ENCODE measurements around the gene AUTS2.

Gene AUTS2

GRCh38 chr7:69762821-69763352, 164.6 kb downstream of the AUTS2 start:
- Histone ChIP-seq H3K9me3 (ENCODE audit: low read length) (no peaks in the 10 kb centered on the region), H3K4me1 (ENCODE audit: insufficient read depth, low read length) (peaks cover 48% of the 10 kb centered on the region), H2AFZ (ENCODE audit: low read depth, low read length) (no peak overlapping the region), H3K27me3 (ENCODE audit: insufficient read depth, low read length) (no peaks in the 10 kb centered on the region), H3K4me3 (ENCODE audit: low read length) (no peak overlapping the region), H3K36me3 (ENCODE audit: insufficient read depth, low read length) (no peaks in the 10 kb centered on the region)

DNA sequence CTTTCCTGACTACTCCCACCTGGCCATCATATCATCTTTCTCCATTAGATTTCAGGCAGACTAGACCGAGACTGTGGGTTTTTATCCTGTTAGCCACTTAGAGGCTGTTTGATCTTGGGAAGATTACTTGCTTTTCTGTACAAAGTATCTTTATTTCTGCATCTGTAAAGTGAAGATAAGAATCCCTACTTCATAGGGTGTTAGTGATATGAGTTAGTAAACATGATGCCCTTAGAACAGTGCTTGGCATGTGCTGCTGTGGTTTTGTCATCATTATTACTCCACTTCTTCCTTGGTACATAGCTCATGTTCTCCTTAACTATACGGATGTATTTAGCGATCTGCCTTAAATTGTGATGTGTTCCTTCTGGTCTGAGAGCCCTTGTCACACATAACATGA, 165.2 kb downstream of the AUTS2 start:
- H3K27me3 ChIP-seq (ENCODE audit: insufficient read depth, low read length): no peaks in the 10 kb centered on the region
- peaks cover 42% of the 10 kb centered on the region for H3K4me1 ChIP-seq (ENCODE audit: insufficient read depth, low read length)
- H3K9me3 ChIP-seq (ENCODE audit: low read length): no peaks in the 10 kb centered on the region
- H2AFZ ChIP-seq (ENCODE audit: low read depth, low read length): no peak overlapping the region
- H3K36me3 ChIP-seq (ENCODE audit: insufficient read depth, low read length): no peaks in the 10 kb centered on the region
- H3K4me3 ChIP-seq (ENCODE audit: low read length): no peak overlapping the region

- Histone ChIP-seq H2AFZ (ENCODE audit: low read depth, low read length) (no peak overlapping the region), H3K4me1 (ENCODE audit: insufficient read depth, low read length) (peaks cover 37% of the 10 kb centered on the region), H3K9me3 (ENCODE audit: low read length) (no peaks in the 10 kb centered on the region), H3K4me3 (ENCODE audit: low read length) (no peak overlapping the region), H3K27me3 (ENCODE audit: insufficient read depth, low read length) (no peaks in the 10 kb centered on the region), H3K36me3 (ENCODE audit: insufficient read depth, low read length) (no peaks in the 10 kb centered on the region)
These were observed 165.9 kb downstream of the AUTS2 start for GRCh38 chr7:69764147-69764546.

DNA sequence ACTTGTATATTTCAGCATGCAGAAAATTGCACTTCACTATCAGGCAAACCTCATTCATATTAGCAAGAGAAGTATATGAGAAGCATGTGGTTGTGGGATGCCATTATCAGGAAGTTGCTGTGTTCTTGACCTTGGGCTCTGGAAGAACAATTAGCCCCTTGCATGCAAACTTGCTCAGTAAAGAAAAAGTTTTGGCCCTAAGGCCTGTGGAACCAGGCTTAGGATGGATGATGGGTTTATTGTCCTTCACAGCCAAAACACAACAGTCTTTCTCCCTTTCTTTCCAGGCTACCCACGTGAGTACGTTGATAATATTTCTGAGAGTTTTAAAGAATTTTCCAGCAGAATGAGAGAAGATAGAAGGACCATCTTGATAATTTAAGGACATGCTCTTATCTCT, 166.4 kb downstream of the AUTS2 start:
- Histone ChIP-seq H3K4me1 (ENCODE audit: insufficient read depth, low read length) (peaks cover 37% of the 10 kb centered on the region), H3K36me3 (ENCODE audit: insufficient read depth, low read length) (no peaks in the 10 kb centered on the region), H2AFZ (ENCODE audit: low read depth, low read length) (no peak overlapping the region), H3K9me3 (ENCODE audit: low read length) (no peaks in the 10 kb centered on the region), H3K4me3 (ENCODE audit: low read length) (no peak overlapping the region), H3K27me3 (ENCODE audit: insufficient read depth, low read length) (no peaks in the 10 kb centered on the region)

GRCh38 chr7:69765879-69766278, 167.6 kb downstream of the AUTS2 start:
- H3K9me3 ChIP-seq (ENCODE audit: low read length): no peaks in the 10 kb centered on the region
- peaks cover 39% of the 10 kb centered on the region for H3K4me1 ChIP-seq (ENCODE audit: insufficient read depth, low read length)

GRCh38 chr7:69768986-69769595, 170.8 kb downstream of the AUTS2 start:
- peaks cover 21% of the 10 kb centered on the region for H3K4me1 ChIP-seq (ENCODE audit: insufficient read depth, low read length)

More at GRCh38 chr7:69765879-69766278, 167.6 kb downstream of the AUTS2 start:
- Histone ChIP-seq H3K27me3 (ENCODE audit: insufficient read depth, low read length) (no peaks in the 10 kb centered on the region), H3K36me3 (ENCODE audit: insufficient read depth, low read length) (no peaks in the 10 kb centered on the region), H3K4me3 (ENCODE audit: low read length) (no peak overlapping the region), H2AFZ (ENCODE audit: low read depth, low read length) (no peak overlapping the region)

GRCh38 chr7:69769826-69770225, 171.6 kb downstream of the AUTS2 start:
- H3K9me3 ChIP-seq (ENCODE audit: low read length): no peaks in the 10 kb centered on the region
- H3K27me3 ChIP-seq (ENCODE audit: insufficient read depth, low read length): no peaks in the 10 kb centered on the region
- peaks cover 13% of the 10 kb centered on the region for H3K4me1 ChIP-seq (ENCODE audit: insufficient read depth, low read length)
- no peaks in the 10 kb centered on the region for H3K36me3 ChIP-seq (ENCODE audit: insufficient read depth, low read length)
- no peak overlapping the region for H3K4me3 ChIP-seq (ENCODE audit: low read length)
- no peak overlapping the region for H2AFZ ChIP-seq (ENCODE audit: low read depth, low read length)

More at GRCh38 chr7:69768986-69769595, 170.8 kb downstream of the AUTS2 start:
- Histone ChIP-seq H3K27me3 (ENCODE audit: insufficient read depth, low read length) (no peaks in the 10 kb centered on the region), H3K9me3 (ENCODE audit: low read length) (no peaks in the 10 kb centered on the region), H2AFZ (ENCODE audit: low read depth, low read length) (no peak overlapping the region), H3K36me3 (ENCODE audit: insufficient read depth, low read length) (no peaks in the 10 kb centered on the region), H3K4me3 (ENCODE audit: low read length) (no peak overlapping the region)

DNA sequence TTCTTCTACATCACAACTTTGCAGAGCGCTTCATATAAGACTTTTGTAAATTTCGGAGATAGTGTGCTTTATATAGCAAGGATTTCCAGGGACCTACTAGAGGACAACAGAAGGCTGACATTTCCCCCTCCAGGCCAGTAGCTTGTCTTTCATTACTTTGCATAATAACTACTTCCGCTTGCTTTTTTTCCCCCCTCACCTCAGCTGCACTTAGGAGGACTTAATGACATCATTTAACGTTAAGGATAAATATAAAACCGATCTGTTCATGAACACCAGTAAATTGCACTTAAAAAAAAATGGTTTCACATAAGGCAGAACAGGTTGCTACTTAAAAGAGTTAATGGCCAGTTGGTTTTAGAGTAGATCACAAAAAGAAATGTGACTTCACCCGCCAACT, 172.3 kb downstream of the AUTS2 start:
- Histone ChIP-seq H3K4me1 (ENCODE audit: insufficient read depth, low read length) (peaks cover 5% of the 10 kb centered on the region), H3K36me3 (ENCODE audit: insufficient read depth, low read length) (no peaks in the 10 kb centered on the region), H3K9me3 (ENCODE audit: low read length) (no peaks in the 10 kb centered on the region), H2AFZ (ENCODE audit: low read depth, low read length) (no peak overlapping the region), H3K27me3 (ENCODE audit: insufficient read depth, low read length) (no peaks in the 10 kb centered on the region), H3K4me3 (ENCODE audit: low read length) (no peak overlapping the region)

DNA sequence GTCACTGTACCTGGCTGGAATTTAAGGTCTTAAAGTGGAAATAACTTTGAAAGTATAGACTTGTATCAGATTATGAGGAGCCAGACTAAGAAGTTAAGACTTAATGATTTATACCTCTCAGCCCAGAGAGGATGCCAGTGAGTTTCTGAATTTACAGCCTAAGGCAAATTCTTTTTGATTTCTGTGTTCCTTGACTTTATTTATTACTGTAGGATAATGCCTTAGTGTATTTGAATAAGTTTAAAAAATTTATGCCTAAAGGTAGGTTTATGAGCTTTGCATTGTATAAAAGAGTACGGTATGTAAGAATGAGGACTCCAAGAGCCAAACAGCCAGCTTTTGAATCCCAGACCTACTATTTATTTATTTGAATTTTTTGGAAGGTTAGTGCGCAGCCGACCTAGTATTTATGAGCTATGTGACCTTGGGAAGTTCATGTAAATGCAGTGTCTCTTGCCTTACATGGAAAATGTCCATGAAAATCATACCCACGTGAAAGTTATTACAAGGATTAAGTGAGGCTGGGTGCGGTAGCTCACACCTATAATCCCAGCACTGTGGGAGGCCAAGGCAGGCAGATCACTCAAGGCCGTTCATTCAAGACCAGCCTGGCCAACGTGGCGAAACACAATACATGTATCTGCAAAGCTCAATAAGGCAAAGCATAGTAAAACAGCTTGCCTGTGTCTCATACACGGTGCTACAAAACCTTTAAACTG, 174.6 kb downstream of the AUTS2 start:
- Histone ChIP-seq H2AFZ (ENCODE audit: low read depth, low read length) (no peak overlapping the region), H3K9me3 (ENCODE audit: low read length) (no peaks in the 10 kb centered on the region), H3K27me3 (ENCODE audit: insufficient read depth, low read length) (no peaks in the 10 kb centered on the region), H3K36me3 (ENCODE audit: insufficient read depth, low read length) (no peaks in the 10 kb centered on the region), H3K4me3 (ENCODE audit: low read length) (no peak overlapping the region), H3K4me1 (ENCODE audit: insufficient read depth, low read length) (peaks cover 9% of the 10 kb centered on the region)

GRCh38 chr7:69773535-69774225, 175.4 kb downstream of the AUTS2 start:
- Histone ChIP-seq H3K4me3 (ENCODE audit: low read length) (no peak overlapping the region), H2AFZ (ENCODE audit: low read depth, low read length) (no peak overlapping the region)

GRCh38 chr7:69775231-69775771, 177.0 kb downstream of the AUTS2 start:
- H3K36me3 ChIP-seq (ENCODE audit: insufficient read depth, low read length): no peaks in the 10 kb centered on the region
- H3K27me3 ChIP-seq (ENCODE audit: insufficient read depth, low read length): no peaks in the 10 kb centered on the region
- peaks cover 9% of the 10 kb centered on the region for H3K4me1 ChIP-seq (ENCODE audit: insufficient read depth, low read length)
- no peak overlapping the region for H3K4me3 ChIP-seq (ENCODE audit: low read length)
- H2AFZ ChIP-seq (ENCODE audit: low read depth, low read length): no peak overlapping the region
- no peaks in the 10 kb centered on the region for H3K9me3 ChIP-seq (ENCODE audit: low read length)

More at GRCh38 chr7:69773535-69774225, 175.4 kb downstream of the AUTS2 start:
- Histone ChIP-seq H3K9me3 (ENCODE audit: low read length) (no peaks in the 10 kb centered on the region), H3K4me1 (ENCODE audit: insufficient read depth, low read length) (peaks cover 9% of the 10 kb centered on the region), H3K36me3 (ENCODE audit: insufficient read depth, low read length) (no peaks in the 10 kb centered on the region), H3K27me3 (ENCODE audit: insufficient read depth, low read length) (no peaks in the 10 kb centered on the region)

GRCh38 chr7:69776611-69777010, 178.3 kb downstream of the AUTS2 start:
- no peak overlapping the region for H3K4me3 ChIP-seq (ENCODE audit: low read length)
- peaks cover 8% of the 10 kb centered on the region for H3K4me1 ChIP-seq (ENCODE audit: insufficient read depth, low read length)
- H2AFZ ChIP-seq (ENCODE audit: low read depth, low read length): no peak overlapping the region
- no peaks in the 10 kb centered on the region for H3K27me3 ChIP-seq (ENCODE audit: insufficient read depth, low read length)
- no peaks in the 10 kb centered on the region for H3K36me3 ChIP-seq (ENCODE audit: insufficient read depth, low read length)
- no peaks in the 10 kb centered on the region for H3K9me3 ChIP-seq (ENCODE audit: low read length)

DNA sequence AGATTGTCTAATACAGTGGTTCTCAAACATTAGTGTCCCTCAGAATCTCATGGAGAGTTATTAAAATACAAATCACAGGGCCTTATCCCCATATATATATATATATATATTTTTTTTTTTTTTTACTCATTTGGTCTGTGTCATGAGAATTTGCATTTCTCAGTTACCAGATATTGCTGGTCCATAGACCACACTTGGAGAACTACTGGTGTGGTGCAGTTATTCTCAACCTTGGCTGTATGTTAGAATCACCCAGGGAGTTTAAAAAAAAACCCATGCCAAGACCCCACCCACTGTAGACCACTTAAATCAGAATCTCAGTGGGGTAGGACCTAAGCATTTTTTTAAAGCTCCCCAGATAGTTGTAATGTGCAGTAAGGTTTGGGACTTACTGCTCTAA, 179.9 kb downstream of the AUTS2 start:
- H3K27me3 ChIP-seq (ENCODE audit: insufficient read depth, low read length): no peaks in the 10 kb centered on the region
- peaks cover 8% of the 10 kb centered on the region for H3K4me1 ChIP-seq (ENCODE audit: insufficient read depth, low read length)
- no peaks in the 10 kb centered on the region for H3K36me3 ChIP-seq (ENCODE audit: insufficient read depth, low read length)
- H2AFZ ChIP-seq (ENCODE audit: low read depth, low read length): no peak overlapping the region
- no peak overlapping the region for H3K4me3 ChIP-seq (ENCODE audit: low read length)
- H3K9me3 ChIP-seq (ENCODE audit: low read length): no peaks in the 10 kb centered on the region

All from neuron (in vitro differentiated cells).